ENCODE results near the gene ISYNA1. TPM values are rescaled to one million over a fixed set of nuclear protein-coding genes. Genes with fewer than 3 reads are reported as not detected.
"Not testable (repeated sequence)": the region's sequence is repeated elsewhere in the genome, so short reads cannot be mapped to it uniquely, and the experiment has no call there.

Gene ISYNA1
- total and polyA plus RNA-seq, 2 of the 8 experiments (the other 6 are each of a cell fraction or from before 2014, with no cell fraction given): 207 to 264 TPM

DNA sequence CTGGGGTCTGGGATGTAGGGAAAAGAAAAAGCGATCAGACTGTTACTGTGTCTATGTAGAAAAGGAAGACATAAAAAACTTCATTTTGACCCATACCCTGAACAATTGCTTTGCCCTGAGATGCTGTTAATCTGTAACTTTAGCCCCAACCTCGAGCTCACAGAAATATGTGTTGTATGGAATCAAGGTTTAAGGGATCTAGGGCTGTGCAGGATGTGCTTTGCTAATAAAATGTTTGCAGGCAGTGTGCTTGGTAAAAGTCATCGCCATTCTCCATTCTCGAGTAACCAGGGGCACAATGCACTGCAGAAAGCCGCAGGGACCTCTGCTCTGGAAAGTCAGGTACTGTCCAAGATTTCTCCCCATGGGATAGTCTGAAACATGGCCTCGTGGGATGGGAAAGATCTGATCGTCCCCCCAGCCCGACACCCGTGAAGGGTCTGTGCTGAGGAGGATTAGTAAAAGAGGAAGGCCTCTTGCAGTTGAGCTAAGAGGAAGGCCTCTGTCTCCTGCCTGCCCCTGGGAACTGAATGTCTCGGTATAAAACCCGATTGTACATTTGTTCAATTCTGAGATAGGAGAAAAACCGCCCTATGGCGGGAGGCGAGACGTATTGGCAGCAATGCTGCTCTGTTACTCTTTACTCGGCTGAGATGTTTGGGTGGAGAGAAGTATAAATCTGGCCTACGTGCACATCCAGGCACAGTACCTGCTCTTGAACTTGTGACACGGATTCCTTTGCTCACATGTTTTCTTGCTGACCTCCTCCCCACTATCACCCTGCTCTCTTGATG lies 35.3 kb downstream of the ISYNA1 start:
- not testable (repeated sequence) for H3K23ac ChIP-seq (ENCODE audit: insufficient read length); H3K4me3 ChIP-seq (ENCODE audit: extremely low read depth in 1 of 4, insufficient read depth in 2 of 4, low read depth in 3 of 4, low read length in 4 of 4); H3K18ac ChIP-seq (ENCODE audit: extremely low read depth, low read length); H4K91ac ChIP-seq (replicated peaks; ENCODE audit: insufficient read length, low read length); H2AK5ac ChIP-seq (ENCODE audit: low read depth, low read length); H2AFZ ChIP-seq (ENCODE audit: low read length); H2BK120ac ChIP-seq (replicated peaks; ENCODE audit: low read depth, low read length); H3K4me1 ChIP-seq (replicated peaks in 1 of 4; ENCODE audit: control insufficient read depth in 3 of 4, insufficient read depth in 4 of 4, low read length in 3 of 4); H3K4ac ChIP-seq (replicated peaks; ENCODE audit: insufficient read length, low read depth, low read length); H3K14ac ChIP-seq (ENCODE audit: insufficient read length); H2BK15ac ChIP-seq (ENCODE audit: low read length); H3K79me2 ChIP-seq (ENCODE audit: control insufficient read depth in 1 of 2, insufficient read depth in 2 of 2, low read length in 2 of 2); H3K27me3 ChIP-seq (replicated peaks in 1 of 4; ENCODE audit: control insufficient read depth in 3 of 4, extremely low read depth in 1 of 4, insufficient read depth in 3 of 4, low read length in 3 of 4); DNase-seq (ENCODE audit: low read depth in 1 of 2, low spot score in 2 of 2); H3K4me2 ChIP-seq (ENCODE audit: insufficient read depth in 1 of 2, low read depth in 2 of 2, low read length in 2 of 2); H3K79me1 ChIP-seq (ENCODE audit: low read depth, low read length); H3K23me2 ChIP-seq (ENCODE audit: low read depth, low read length); H4K5ac ChIP-seq (ENCODE audit: insufficient read length, low read depth, low read length); H3K27ac ChIP-seq (ENCODE audit: low read depth, low read length); H3K56ac ChIP-seq (replicated peaks; ENCODE audit: insufficient read length, low read depth, low read length); H4K20me1 ChIP-seq (replicated peaks in 1 of 2; ENCODE audit: control insufficient read depth in 1 of 2, insufficient read depth in 2 of 2, low read length in 2 of 2); H3K9ac ChIP-seq (replicated peaks in 1 of 4; ENCODE audit: extremely low read depth in 1 of 4, low read depth in 3 of 4, low read length in 3 of 4); H2BK12ac ChIP-seq (ENCODE audit: low read depth, low read length); H3K36me3 ChIP-seq (ENCODE audit: control insufficient read depth in 2 of 4, insufficient read depth in 4 of 4, low read length in 3 of 4); FAIRE-seq; H4K8ac ChIP-seq (ENCODE audit: extremely low read depth, insufficient read depth, low read length); H3K9me3 ChIP-seq (ENCODE audit: insufficient read depth in 2 of 2, low read depth in 1 of 2, low read length in 1 of 2); H2BK20ac ChIP-seq (ENCODE audit: low read length); H2BK5ac ChIP-seq (ENCODE audit: low read depth, low read length)
- ChIA-PET POLR2A (ENCODE audit: partially characterized antibody) (interaction anchor here (0.7 to 1.4 kb wide), 3 partner anchors 12 to 121 kb away, joined by 3 to 6 read pairs (median 3); partner anchors contain the start of gene JUND), CTCF (ENCODE audit: partially characterized antibody) (interaction anchor here (0.5 to 12.8 kb wide), 13 partner anchors 10 to 666 kb away, joined by 3 to 174 read pairs (median 5); partner anchors contain the start of gene GDF15)
- WGBS, 2 experiments (ENCODE audit: extremely low coverage in 1 of 2, insufficient coverage in 1 of 2, insufficient read length in 1 of 2, insufficient replicate concordance in 2 of 2, low coverage in 1 of 2, low lambda C conversion rate in 2 of 2, missing lambda C conversion rate in 1 of 2): 86% methylated on average over 17 of the region's 18 CpGs; no CpG with 5 or more reads in 1 of the 2 experiments
